GM10847 (cell line): ENCODE data around the gene TRAM1L1.

Experiments
- POLR2A ChIP-seq: IDR thresholded peaks from 2 replicates; pipeline ENCODE4 v1.6.1; 2011; ENCODE audit not compliant: insufficient read length; ENCODE audit errors: extremely low read depth

TRAM1L1 gene

GRCh38 chr4:117084866-117085701 is at the start of gene TRAM1L1:
Gene TRAM1L1, minus strand, starts transcription at chr4:117085576. Its CDS starts 183 bp downstream, at chr4:117085393.
- TF ChIP-seq POLR2A, result no peak

- TF ChIP-seq POLR2A, result no peak
Measured at GRCh38 chr4:117134386-117134785, 49.0 kb upstream of the TRAM1L1 start.

GRCh38 chr4:117096886-117097285 is 11.5 kb upstream of the TRAM1L1 start:
- TF ChIP-seq POLR2A, result no peak

GRCh38 chr4:117096462-117096861 is 11.1 kb upstream of the TRAM1L1 start:
- no peak for TF ChIP-seq POLR2A

GRCh38 chr4:117093571-117093970 is 8.2 kb upstream of the TRAM1L1 start:
- TF ChIP-seq POLR2A, result no peak

GRCh38 chr4:117077760-117078159 is 7.6 kb downstream of the TRAM1L1 start:
- TF ChIP-seq POLR2A, result no peak

GRCh38 chr4:117068120-117068519 is 17.3 kb downstream of the TRAM1L1 start:
- TF ChIP-seq POLR2A, result no peak

- no peak for TF ChIP-seq POLR2A
Measured at GRCh38 chr4:117063961-117064696, 21.2 kb downstream of the TRAM1L1 start.

GRCh38 chr4:117042962-117043361 is 42.4 kb downstream of the TRAM1L1 start:
- TF ChIP-seq POLR2A, result no peak
